PC-9 (cell line): ENCODE results near the gene CAMKMT.

Experiments
- EZH2 ChIP-seq: fragments of 200-600 bp; sonication (generic); IDR thresholded peaks from 2 replicates; pipeline ENCODE4 v1.8.0; 2017; ENCODE audit warnings: antibody characterized with exemption, low read depth
- TF ChIP-seq, protein P1 (sequence below): fragments of 200-600 bp; sonication (generic); conservative IDR thresholded peaks from 2 replicates; pipeline ENCODE4 v1.6.1; 2017; ENCODE audit warnings: mixed run types, antibody characterized with exemption, mild to moderate bottlenecking, moderate library complexity

DNA sequence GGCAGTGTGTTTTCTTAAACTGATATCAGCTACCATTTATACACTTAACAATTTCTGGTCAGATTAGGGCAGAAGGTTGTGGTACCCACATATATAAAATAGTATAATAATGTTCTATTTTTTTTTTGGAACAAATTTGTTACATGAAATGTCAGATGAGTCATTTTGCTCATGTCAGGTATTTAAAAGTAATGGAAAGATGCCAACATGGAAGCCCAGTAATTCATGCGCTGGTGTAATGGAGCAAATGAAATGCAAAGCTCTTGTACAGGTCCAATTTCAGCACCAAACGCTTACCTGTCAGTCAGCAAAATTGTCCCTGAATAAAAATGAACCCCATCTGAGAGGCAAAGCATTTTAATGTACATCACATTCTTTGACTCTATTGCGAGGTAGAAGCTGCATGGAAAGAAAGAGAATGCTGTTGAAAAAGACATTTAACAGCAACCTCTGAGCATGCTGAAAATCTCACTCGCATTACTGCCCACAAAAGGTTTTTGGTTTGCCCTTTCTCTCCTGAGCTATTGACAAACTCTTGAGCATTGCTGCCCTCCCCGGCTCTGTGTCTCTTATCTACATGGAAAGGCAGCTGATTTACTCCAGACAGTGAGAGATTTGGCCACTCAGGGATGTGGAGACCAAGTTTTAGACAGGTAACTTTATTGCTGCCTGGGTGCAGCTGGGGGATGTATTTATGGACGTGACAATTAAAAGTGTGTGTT is 217.5 kb downstream of the CAMKMT start:
- TF ChIP-seq, protein P1, sequence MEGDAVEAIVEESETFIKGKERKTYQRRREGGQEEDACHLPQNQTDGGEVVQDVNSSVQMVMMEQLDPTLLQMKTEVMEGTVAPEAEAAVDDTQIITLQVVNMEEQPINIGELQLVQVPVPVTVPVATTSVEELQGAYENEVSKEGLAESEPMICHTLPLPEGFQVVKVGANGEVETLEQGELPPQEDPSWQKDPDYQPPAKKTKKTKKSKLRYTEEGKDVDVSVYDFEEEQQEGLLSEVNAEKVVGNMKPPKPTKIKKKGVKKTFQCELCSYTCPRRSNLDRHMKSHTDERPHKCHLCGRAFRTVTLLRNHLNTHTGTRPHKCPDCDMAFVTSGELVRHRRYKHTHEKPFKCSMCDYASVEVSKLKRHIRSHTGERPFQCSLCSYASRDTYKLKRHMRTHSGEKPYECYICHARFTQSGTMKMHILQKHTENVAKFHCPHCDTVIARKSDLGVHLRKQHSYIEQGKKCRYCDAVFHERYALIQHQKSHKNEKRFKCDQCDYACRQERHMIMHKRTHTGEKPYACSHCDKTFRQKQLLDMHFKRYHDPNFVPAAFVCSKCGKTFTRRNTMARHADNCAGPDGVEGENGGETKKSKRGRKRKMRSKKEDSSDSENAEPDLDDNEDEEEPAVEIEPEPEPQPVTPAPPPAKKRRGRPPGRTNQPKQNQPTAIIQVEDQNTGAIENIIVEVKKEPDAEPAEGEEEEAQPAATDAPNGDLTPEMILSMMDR: no peak
- TF ChIP-seq EZH2: no peak
